ENCODE results near the gene MOCS3. TPM values are rescaled to one million over a fixed set of nuclear protein-coding genes. Genes with fewer than 3 reads are reported as not detected.
A peak's percentile ranks its signal among the peaks of the same experiment; 100 is the strongest.

MOCS3 gene, protein sequence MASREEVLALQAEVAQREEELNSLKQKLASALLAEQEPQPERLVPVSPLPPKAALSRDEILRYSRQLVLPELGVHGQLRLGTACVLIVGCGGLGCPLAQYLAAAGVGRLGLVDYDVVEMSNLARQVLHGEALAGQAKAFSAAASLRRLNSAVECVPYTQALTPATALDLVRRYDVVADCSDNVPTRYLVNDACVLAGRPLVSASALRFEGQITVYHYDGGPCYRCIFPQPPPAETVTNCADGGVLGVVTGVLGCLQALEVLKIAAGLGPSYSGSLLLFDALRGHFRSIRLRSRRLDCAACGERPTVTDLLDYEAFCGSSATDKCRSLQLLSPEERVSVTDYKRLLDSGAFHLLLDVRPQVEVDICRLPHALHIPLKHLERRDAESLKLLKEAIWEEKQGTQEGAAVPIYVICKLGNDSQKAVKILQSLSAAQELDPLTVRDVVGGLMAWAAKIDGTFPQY
- polyA plus RNA-seq: 3.5 TPM

DNA sequence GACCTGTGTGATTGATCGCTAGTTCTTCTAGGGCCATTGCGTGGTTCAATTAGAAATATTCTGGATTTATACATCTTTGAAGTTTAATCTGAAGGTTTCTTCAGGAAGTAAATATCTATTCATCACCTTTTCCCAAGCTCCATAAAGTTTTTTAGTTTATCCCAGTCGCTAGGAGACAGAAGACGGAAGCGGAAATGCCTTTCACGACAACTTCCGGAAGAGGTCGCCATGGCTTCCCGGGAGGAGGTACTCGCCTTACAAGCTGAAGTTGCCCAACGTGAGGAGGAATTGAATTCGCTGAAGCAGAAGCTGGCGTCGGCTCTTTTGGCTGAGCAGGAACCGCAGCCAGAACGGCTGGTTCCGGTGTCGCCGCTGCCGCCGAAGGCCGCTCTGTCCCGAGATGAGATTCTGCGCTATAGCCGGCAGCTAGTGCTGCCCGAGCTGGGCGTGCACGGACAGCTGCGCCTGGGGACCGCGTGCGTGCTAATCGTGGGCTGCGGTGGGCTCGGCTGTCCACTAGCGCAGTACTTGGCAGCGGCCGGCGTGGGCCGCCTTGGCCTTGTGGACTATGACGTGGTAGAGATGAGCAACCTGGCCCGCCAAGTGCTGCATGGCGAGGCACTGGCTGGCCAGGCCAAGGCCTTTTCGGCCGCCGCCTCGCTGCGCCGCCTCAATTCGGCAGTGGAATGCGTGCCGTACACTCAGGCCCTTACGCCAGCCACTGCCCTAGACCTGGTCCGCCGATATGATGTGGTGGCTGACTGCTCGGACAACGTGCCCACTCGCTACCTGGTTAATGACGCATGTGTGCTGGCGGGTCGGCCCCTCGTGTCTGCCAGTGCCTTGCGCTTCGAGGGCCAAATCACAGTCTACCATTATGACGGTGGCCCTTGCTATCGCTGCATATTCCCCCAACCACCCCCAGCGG is at the start of gene MOCS3:
Gene MOCS3, plus strand, starts transcription at position 204 of the 928 bp plus-strand sequence. Its CDS starts 25 bp downstream, at position 229.
- Mint-ChIP-seq H3K4me3 (peak within 1 kb of the TSS; percentile 96 to 99 (median 99)), H3K4me1 (peaks cover 13 to 32% (median 32%) of the 10 kb centered on the region in 3 donors), H3K27ac (peak within 1 kb of the TSS; percentile 99 to 100 (median 100)), H3K27me3 (no peaks in the 10 kb centered on the region), H3K9me3 (no peaks in the 10 kb centered on the region), H3K36me3 (peaks cover 2% of the 10 kb centered on the region)

DNA sequence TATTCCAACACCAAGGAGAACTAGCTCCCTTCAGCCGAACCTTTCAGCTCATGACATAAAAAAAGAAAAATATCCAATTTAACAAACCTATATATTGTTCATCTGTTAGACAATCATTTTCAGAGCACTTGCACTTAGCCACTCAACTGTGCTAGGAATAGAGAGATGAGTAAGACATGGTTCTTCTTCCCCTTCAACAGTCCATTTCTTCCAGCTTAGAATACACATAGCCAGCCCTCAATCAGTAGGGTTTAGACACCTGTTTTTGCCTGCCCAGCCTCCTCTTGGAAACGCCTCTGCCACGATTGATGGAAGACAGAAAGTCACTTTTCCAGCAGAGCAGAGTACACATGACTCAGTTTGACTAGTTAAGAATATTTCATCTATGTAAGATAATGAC is 49.2 kb upstream of the MOCS3 start:
- Mint-ChIP-seq H3K4me1 (peaks cover 41 to 53% (median 44%) of the 10 kb centered on the region in 3 donors), H3K27ac (peak overlapping the region; percentile 72 to 96 (median 80)), H3K27me3 (no peaks in the 10 kb centered on the region), H3K9me3 (no peaks in the 10 kb centered on the region), H3K36me3 (peaks cover 4% of the 10 kb centered on the region), H3K4me3 (no peak overlapping the region)

DNA sequence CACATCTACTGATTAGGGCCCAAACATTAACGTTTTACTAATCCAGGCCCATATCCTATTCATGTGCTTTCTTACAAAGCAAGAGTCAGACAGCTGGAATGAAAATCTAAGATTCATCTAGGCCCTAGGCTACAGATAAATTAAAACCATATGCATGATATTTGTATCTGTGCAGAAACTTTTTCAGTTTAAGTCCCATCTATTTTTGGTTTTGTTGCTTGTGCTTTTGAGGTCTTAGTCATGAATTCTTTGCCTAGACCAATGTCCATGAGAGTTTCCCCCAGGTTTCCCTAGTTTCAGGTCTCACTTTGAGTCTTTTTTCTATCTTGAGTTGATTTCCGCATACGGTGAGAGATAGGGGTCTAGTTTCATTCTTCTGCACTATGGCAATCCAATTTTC is 47.6 kb upstream of the MOCS3 start:
- Mint-ChIP-seq H3K4me3 (peak overlapping the region in 2 of 4 donors; percentile 19 to 74), H3K27me3 (no peaks in the 10 kb centered on the region), H3K4me1 (peaks cover 43 to 57% (median 48%) of the 10 kb centered on the region in 3 donors)

DNA sequence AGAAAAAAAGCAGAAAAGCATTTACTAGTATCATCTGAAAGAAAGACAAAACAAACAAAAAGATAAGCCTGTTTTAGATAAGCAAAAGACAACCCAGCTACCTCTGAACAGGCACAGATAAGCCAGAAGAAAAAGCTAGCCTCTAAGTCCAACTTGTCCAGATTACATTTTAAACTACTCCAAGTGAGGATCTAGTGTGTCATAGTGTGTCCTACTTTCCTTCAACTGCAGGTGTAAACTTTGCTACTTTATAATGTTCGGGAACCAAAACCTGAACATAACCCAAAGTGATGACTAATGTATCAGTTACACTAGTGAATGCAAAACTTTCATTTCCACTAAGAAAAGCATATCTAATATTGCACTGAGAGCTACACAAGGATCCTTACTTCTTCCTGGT is 46.9 kb upstream of the MOCS3 start:
- no peaks in the 10 kb centered on the region for H3K9me3 Mint-ChIP-seq
- peak overlapping the region in 1 of 4 donors; percentile 74 for H3K4me3 Mint-ChIP-seq
- H3K36me3 Mint-ChIP-seq: peaks cover 4% of the 10 kb centered on the region
- H3K27ac Mint-ChIP-seq: peak overlapping the region; percentile 8 to 96 (median 71)
- peaks cover 47 to 59% (median 53%) of the 10 kb centered on the region in 3 donors for H3K4me1 Mint-ChIP-seq
- H3K27me3 Mint-ChIP-seq: no peaks in the 10 kb centered on the region

More for the DNA sequence above, 47.6 kb upstream of the MOCS3 start:
- no peaks in the 10 kb centered on the region for H3K9me3 Mint-ChIP-seq
- peaks cover 4% of the 10 kb centered on the region for H3K36me3 Mint-ChIP-seq
- peak overlapping the region in 2 of 3 donors; percentile 34 to 96 for H3K27ac Mint-ChIP-seq

DNA sequence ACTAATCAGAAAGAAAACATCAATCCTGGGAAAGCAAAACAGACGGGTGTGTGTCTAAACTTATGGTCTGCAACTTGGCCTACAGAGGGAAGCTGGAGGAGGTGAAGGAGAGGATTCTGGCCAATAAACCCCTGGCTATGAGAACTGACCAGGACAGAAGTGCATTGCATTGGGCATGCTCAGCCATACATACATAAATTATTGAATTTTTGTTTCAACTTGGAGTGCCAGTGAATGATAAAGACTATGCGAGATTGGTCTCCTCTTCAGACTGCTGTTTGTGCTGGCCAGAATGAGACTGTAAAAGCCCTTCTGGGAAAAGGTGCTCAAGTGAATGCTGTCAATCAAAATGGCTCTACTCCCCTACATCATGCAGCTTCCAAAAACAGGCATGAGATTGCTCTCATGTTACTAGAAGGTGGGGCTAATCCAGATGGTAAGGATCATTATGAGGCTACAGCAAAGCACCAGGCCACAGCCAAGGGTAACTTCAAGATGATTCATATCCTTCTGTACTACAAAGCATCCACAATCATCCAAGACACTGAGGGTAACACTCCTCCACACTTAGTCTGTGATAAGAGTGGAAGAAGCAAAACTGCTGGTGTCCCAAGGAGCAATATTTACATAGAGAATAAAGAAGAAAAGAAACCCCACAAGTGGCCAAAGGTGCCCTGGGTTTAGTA is 44.8 kb upstream of the MOCS3 start:
- Mint-ChIP-seq H3K27me3 (no peaks in the 10 kb centered on the region), H3K36me3 (peaks cover 4% of the 10 kb centered on the region), H3K4me3 (peak overlapping the region in 1 of 4 donors; percentile 50), H3K4me1 (peaks cover 66 to 77% (median 68%) of the 10 kb centered on the region in 3 donors), H3K9me3 (no peaks in the 10 kb centered on the region), H3K27ac (peak overlapping the region; percentile 0 to 93 (median 56))

DNA sequence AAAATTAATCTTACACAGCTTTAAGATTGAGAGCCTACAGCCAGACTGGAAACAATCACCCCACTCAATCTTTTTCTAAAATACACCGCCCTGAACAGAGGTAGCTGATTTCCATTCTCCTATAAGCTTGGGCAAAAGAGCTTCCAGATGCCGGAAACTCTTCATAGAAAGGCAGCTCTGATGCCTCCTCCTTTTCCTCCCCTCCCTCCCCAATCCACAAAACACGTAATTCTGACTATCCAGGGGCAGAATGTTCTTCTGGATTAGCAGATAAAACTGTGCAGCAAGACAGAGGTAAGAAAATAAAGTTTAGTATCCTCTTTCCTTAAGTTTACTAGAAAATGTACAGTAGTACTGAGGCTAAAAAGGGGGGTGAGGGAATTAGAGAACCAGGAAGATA is 43.2 kb upstream of the MOCS3 start:
- Mint-ChIP-seq H3K4me1 (peaks cover 64 to 77% (median 67%) of the 10 kb centered on the region in 3 donors), H3K27ac (peak overlapping the region; percentile 36 to 76 (median 56)), H3K4me3 (peak overlapping the region in 2 of 4 donors; percentile 65), H3K9me3 (no peaks in the 10 kb centered on the region), H3K27me3 (no peaks in the 10 kb centered on the region), H3K36me3 (peaks cover 7% of the 10 kb centered on the region)

DNA sequence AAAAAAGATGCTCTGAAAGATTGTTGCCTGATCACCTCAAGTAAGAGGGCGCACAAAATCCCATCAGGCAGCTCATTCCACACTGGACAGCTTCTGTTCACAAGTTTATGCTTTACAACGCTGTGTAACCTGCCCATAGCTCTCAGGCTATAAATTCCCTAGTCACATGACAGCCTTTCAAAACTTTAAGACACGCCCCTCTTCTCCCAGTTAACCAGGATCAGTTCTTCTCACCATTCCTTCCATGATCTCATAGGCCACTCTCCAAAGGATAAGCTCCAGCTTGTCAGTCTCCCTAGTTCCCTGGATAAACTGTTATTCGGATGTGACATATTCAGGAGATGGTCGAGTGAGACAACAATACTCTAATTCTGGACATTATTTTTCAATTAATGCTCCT is 42.4 kb upstream of the MOCS3 start:
- H3K9me3 Mint-ChIP-seq: no peaks in the 10 kb centered on the region

DNA sequence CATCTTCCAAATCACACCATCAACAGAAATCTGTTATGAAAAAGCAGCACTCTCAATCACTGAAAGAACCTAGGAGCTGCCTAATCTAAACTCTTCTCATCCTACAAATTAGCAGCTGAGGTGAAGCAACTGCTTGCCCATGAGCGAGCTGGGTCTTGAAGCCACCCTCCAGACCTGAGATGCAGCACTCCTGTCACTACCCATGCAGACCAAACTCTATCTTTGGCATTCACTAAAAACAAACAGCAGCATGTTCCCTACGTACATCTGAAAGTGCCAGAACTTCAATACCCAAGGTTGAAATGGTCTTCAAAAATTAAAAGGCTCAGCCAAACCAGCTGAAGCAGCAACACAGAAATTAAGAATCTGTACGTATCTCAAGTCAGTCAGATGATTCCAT is 41.7 kb upstream of the MOCS3 start:
- no peaks in the 10 kb centered on the region for H3K27me3 Mint-ChIP-seq
- H3K4me3 Mint-ChIP-seq: peak overlapping the region in 3 of 4 donors; percentile 34 to 78 (median 44)
- H3K36me3 Mint-ChIP-seq: peaks cover 3% of the 10 kb centered on the region
- H3K27ac Mint-ChIP-seq: peak overlapping the region; percentile 87 to 93 (median 92)
- no peaks in the 10 kb centered on the region for H3K9me3 Mint-ChIP-seq
- peaks cover 66 to 77% (median 68%) of the 10 kb centered on the region in 3 donors for H3K4me1 Mint-ChIP-seq

More for the DNA sequence above, 42.4 kb upstream of the MOCS3 start:
- Mint-ChIP-seq H3K4me1 (peaks cover 65 to 77% (median 69%) of the 10 kb centered on the region in 3 donors), H3K27me3 (no peaks in the 10 kb centered on the region), H3K36me3 (peaks cover 5% of the 10 kb centered on the region), H3K4me3 (peak overlapping the region in 2 of 4 donors; percentile 35 to 44), H3K27ac (peak overlapping the region; percentile 17 to 92 (median 60))

DNA sequence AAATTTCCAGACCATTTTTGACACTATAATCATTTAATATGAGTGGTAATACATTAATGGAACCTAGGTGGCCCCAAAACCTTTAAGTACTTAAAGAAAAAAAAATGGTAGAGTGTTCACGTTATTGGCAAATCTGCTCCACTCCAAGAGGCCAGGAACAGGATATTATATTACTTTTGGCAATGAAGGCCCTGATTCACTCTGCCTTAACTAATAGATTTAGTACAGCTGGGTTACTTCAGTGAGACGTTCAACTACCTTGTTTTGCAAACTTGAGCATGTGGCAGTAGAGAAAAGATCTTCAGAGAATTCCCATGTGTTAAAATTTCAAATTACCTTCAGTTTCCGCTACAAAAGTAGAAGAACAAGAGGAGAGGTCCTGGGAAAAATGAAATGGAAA is 40.2 kb upstream of the MOCS3 start:
- peaks cover 3% of the 10 kb centered on the region for H3K36me3 Mint-ChIP-seq
- H3K4me1 Mint-ChIP-seq: peaks cover 69 to 78% (median 74%) of the 10 kb centered on the region in 3 donors
- H3K4me3 Mint-ChIP-seq: peak overlapping the region in 1 of 4 donors; percentile 58
- H3K27ac Mint-ChIP-seq: peak overlapping the region; percentile 75 to 87 (median 84)
- H3K9me3 Mint-ChIP-seq: no peaks in the 10 kb centered on the region
- H3K27me3 Mint-ChIP-seq: no peaks in the 10 kb centered on the region

DNA sequence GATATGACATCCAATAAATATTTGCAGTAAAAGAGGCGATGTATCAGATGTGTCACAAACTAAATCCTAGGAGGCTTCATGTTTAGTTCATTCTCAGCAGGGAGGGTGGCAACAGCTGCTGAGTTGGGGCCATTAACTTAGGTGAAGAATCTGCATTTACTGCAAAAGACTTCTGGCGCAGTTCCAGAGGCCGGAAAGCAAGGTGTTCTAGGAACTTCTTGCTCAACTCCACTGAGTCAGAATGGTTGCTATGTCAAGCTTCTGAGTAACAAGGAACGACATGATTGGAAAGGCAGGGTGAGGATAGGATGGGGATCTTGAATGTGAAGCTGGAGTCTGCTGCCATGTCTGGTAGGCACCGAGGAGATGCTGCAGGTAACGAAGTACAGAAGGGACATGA is 39.1 kb upstream of the MOCS3 start:
- Mint-ChIP-seq H3K27me3 (no peaks in the 10 kb centered on the region), H3K4me1 (peaks cover 65 to 74% (median 70%) of the 10 kb centered on the region in 3 donors), H3K9me3 (no peaks in the 10 kb centered on the region), H3K27ac (peak overlapping the region in 2 of 3 donors; percentile 32 to 87), H3K36me3 (peaks cover 3% of the 10 kb centered on the region), H3K4me3 (peak overlapping the region in 2 of 4 donors; percentile 54 to 79)

DNA sequence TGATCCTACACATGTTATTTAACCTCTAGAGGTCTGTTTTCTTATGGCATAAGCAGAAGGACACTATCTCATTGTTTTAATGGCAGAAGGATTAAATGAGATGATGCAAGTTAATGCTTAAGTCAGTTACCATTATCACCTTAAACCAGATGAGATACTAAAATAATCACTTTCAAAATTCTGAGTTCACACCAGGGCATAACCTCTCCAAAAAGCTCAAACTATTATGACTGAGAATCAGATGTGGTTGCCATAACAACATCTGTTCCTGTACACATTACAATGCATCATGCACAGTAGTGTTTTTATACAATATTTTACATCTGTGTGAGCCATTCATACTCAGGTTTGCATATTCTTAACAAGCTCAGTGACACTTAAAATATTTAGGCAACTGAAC is 37.6 kb upstream of the MOCS3 start:
- Mint-ChIP-seq H3K27me3 (no peaks in the 10 kb centered on the region), H3K4me1 (peaks cover 62 to 76% (median 71%) of the 10 kb centered on the region in 3 donors), H3K36me3 (peaks cover 3% of the 10 kb centered on the region), H3K9me3 (no peaks in the 10 kb centered on the region), H3K4me3 (peak overlapping the region in 1 of 4 donors; percentile 49), H3K27ac (peak overlapping the region; percentile 83 to 94 (median 86))

DNA sequence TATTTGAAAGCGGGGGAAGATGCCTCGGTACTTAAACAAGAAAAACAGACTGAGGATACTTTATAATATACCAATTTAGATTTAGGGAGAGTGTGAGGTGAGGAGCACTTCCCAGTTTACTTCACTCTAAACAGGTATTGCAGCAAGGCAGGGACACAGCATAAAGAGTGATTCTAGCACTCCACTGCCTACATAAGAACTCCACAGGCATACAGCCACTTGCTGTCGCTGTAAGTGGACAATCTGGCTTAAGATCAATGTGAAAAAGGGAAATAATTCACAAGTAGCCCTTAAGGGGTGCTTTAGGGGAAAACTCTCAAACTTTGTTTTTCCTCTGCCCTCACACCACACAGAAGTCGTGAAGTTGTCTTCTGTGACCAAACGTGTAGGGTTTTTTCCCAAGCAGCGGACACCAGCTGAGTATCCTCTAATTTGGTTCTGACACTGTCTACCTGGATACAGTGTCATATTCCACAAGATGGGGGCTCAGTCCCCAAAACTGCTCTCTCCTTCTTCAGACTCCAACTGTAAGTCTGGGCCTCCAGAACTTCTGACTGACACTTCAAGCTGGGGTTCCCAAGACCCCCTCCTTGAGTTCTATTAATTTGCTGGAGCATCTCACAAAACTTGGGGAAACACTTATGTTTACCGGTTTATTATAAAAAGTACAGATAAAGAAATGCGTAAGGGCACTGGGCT is 36.7 kb upstream of the MOCS3 start:
- Mint-ChIP-seq H3K36me3 (peaks cover 3% of the 10 kb centered on the region), H3K4me3 (peak overlapping the region in 2 of 4 donors; percentile 68 to 77), H3K27me3 (no peaks in the 10 kb centered on the region), H3K9me3 (no peaks in the 10 kb centered on the region), H3K27ac (peak overlapping the region; percentile 83 to 94 (median 86)), H3K4me1 (peaks cover 60 to 73% (median 70%) of the 10 kb centered on the region in 3 donors)

DNA sequence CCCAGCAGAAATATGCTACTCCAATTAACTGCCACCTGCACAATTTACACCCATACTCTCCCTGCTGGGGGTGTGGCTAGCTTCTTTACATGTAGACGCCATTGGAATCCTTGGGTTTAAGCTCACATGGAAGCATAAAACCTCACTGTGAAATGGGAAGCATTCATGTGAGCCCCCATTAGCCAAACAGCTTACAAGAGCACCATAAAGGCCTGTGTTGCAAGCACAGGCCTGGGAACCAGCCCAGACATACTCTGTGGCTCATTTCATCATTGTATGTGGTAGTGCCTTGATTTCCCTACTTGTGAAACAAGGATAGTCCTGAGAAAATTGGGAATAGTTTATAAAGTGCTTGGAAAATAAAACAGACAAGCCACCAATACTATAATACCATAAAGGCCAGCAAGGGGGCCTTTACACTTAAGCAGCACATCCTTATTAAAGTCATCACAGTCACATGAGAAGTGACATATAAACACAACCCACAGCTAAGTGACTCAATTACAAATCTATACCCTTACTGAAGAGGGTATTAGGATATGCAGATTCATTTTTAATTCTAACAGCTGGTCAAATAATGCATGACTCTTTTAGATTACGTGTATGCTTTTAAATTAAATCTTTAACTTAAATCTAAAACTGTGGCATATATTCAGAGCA is 34.2 kb upstream of the MOCS3 start:
- peak overlapping the region in 2 of 4 donors; percentile 26 to 56 for H3K4me3 Mint-ChIP-seq
- H3K4me1 Mint-ChIP-seq: peaks cover 55 to 75% (median 63%) of the 10 kb centered on the region in 3 donors
- no peaks in the 10 kb centered on the region for H3K27me3 Mint-ChIP-seq
- peak overlapping the region in 2 of 3 donors; percentile 23 to 81 for H3K27ac Mint-ChIP-seq
- H3K36me3 Mint-ChIP-seq: peaks cover 10% of the 10 kb centered on the region
- H3K9me3 Mint-ChIP-seq: no peaks in the 10 kb centered on the region

All from IgD-negative memory B cell (primary cell).